HG03439 (cell line): ENCODE data around the gene IRS4.

Experiments used
- ATAC-seq: cut with Tn5 transposase; IDR thresholded peaks from one replicate; pipeline ENCODE4 v1.9.1; 2021; ENCODE audit warnings: mild to moderate bottlenecking, moderate library complexity; ENCODE audit not compliant: unreplicated experiment

Gene IRS4

DNA sequence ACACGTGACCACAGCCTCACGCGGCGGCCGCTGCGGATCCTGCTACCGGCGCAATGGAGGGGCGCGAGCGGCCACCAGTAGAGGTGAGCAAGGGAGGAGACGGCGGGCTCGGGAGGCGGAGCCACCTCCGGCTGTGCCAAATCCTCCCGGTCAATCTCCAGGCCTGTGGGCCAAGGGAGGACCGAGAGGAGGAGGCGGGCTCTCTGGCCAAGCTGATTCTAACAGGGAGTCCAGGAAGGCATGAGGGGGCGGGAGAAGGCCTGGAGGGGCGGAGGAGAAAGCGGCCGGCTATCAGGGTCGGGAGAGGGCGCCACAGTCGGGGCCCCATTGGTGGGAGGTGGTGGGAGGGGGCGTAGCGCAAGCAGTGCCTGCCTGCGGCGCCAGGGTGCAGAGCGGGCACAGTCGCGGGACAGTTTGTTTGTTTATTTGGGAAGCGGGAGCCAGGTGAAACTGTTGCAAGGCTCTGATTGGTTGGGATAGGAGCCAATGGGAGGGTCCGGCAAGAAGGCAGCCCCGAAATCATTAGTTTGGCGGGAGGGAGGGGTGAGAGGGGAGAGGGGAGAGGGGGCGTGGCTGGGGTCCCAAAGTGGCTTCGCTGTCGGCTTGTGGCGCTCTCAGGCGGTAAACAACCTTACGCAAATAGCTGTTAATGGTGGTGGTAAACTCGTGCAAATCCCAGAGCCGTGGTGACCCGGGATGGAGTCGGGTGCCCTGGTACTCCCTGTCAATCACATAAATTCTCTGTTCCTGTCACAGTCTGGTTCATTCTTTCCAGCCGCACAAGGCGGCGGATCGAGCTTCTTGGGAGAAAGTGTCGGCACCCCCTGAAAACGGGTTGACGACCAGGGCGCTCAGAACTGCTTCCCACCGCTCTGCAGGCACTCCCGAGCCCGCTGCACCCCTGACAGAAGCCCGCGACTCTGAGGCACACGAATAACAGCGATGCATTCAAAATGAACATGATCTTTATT is at the start of gene IRS4:
IRS4 (minus strand) TSS at position 55 of the 971 bp plus-strand sequence.
- ATAC-seq = no peak

DNA sequence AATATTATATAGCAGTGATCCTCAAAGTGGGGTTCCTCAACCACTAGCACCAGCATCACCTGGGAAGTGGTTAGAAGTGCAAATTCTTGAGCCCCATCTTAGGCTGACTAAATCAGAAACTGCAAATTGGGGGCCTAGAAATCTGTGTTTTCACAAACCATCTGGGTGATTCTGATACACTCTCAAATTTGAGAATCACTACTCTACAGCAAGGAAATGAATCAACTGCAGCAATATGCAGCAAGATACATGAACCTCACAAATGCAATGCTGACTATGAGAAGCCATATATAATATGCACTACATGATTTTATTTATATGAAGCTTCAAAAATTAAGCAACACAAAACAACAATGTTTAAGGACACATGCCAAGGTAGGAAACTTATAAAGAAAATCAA is 36.2 kb upstream of the IRS4 start:
- no peak for ATAC-seq

DNA sequence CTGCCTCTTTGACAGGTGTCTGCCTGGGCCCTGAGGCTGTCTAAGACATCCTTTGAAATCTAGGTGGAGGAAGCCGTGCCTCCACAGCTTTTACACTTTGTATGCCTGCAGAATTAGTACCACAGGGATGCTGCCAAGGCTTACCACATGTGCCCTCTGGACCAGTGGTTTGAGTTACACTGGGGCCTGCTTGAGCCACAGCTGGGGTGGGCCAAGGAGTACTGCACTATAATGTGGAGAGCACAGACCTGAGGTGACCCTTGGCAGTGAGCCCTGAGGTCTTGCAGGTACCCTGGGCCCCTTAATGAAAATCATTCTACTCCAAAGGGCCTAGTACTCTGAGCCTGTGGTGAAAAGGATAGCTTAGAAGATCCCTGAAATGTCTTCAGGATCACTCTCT is 27.2 kb upstream of the IRS4 start:
- no peak for ATAC-seq

DNA sequence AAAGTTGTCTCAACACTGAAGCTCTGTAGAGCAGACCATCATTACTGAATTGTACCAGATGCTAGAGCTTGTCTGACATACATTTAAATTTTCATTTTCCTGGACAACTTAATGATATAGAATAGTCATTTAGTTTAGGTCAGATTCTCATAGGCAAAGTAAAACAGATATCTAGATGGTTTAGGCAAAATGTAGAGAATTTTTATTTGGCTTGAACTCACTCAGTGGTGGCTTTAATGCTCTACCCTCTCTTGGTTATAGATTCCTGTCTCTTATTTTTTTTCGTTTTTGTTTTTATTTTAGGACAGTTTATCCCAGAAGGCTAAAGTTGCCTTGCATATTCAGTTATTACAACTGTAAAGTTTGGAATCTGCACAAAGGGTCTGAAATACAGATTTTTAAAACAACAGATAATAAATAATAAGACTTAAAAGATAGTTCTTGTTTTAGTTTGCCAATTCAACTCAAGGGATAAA is 4.0 kb upstream of the IRS4 start:
- ATAC-seq = no peak

DNA sequence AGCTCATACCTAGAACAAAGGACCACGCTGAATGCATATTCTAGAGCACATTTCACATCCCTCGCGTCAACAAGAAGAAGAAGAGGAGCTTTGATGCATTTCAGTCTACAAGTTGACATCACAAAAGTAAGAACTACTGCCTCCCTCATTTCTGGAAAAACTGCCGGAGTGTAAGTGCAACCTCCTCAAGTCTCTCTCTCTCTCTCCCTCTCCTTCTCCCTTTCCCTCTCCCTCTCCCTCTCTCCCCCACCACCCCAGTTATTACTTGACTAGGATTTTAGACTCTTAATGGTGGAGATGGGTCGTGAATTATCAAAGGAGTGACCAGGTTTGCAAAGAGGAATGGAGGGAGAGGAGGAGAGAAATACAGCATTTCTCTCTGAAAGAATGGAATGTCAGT is 1.4 kb upstream of the IRS4 start:
- ATAC-seq = no peak

DNA sequence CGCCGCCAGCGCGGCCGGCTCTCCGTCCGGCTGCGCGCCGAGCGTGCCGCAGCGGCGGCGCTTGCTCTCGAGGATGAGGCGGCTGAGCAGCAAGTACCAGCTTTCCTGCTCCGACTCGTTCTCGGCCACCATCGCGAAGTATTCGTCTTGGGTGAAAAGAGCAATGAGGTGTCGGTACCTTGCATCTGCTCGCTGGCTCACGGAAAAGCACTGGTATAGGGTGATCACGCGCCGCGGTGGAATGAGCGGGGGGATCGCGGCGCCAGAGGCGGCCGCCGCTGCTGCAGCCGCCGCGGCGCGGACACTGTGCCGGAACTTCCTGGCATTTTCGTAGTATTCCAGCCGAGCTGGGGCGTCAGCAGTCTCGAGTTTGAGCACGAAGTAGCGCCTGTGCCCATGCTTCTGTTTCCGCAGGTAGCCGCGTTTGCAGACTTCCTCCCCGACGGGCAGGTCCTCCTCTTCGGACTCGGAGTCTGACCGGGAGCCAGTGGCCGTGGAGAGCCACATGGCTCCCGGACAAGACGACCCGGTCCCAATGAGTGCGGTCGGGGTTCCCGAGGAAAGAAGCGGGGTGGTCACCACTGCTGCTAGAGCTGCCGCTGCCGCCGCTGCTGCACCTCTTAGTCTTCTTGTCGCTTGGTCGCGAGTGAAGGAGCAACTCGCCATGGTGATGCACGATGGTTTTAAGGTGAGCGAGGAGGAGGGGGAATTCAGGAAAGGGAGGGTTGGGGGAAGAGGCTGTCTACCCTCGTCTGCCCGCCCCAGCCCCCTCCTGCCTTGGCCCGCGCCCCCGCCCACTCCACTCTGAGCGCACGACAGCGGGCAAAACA is 469 bp downstream of the IRS4 start:
- ATAC-seq = no peak

DNA sequence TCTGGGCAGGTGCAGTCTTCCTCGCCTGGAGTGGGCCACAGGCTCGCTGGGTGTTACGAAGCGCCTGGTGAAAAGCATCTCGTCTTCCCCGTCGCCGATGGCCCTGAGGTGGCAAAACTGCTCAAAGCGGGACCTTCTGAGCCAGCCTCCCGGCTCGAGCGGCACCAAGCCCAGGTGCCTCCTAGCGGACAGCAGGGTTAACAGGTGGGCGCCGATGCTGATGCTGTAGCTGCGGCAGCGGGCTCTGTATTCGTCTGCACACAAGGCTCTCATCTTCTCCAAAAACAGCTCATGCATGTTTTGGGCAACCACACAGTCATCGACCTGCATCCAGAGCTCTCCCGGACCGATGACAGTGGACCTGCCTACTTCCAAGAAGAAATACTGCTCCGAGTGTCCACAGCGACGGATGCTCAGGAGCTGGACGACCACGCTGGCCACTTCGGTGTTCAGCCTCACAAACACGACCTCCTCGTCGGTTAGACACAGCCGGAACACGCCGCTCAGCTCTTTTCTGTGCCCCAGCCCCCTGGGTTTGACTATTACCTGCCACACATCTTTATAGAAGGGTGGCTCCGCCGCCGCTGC is 1.2 kb downstream of the IRS4 start:
- ATAC-seq = no peak

DNA sequence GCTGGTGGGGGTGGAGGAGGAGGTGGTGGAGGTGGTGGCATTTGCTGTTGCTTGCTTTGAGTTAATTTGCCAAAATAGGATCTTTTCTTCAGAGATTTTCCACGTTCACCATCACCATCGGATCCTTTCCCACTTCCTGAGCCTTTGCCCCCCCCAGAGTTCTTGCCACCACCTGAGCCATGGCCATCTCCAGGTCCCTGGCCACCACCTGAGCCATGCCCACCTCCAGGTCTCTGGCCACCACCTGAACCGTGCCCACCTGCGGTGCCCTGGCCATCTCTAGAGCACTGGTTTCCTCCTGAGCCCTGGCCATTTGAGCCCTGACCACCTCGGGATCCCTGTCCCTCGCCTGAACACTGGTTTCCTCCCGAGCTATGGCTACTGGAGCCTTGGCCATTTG is 1.9 kb downstream of the IRS4 start:
- ATAC-seq = no peak

DNA sequence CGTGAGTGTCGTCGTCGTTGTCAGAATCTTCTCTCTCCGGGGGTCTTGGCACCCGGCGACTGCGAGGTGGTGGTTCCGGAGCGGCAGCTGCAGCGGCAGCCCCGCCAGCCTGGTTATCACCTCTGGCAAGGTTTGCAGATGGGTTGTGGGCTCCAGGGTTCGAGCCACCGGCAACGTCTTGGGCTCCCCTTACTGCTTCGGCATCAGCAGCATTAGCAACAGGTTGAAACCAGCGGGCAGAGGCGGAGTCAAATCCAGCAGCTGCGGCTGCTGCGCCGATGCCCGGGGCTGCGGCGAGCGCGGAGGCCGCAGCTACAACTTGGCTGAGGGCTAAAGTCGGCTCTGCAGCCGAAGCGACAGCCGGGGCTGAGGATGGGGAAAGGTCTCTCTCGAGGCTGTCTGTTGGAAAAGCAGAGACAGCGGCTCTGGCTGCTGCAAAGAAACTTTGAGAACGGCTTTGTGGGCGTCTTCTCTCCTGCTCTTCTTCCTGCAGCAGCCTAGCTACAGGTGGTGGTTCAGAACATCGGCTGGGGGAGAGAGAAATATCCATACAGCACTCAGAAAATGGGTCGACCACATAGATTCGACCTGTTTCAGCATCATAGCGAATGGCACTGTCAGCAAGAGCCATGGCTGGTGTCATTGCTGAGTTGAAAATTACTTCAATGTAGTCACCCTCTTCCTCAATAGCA is 3.6 kb downstream of the IRS4 start:
- no peak for ATAC-seq

DNA sequence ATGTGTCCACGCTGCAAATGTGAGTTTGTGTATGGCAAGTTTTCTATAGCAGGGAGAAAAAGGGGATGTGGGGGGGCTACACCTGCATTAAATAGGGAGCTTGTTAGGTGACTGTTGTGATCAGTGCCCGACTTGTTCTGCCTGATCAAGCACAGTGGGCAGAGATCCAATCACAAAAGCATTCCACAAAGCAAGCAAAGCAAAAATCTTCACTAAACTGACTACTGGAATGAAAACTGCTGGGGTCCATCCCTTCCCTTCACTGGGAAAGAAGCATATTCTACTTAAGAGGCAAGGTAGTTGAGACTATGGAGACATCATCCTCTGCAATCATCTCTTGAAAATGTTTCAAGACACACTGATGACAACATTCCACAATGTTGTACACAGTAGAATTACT is 5.2 kb downstream of the IRS4 start:
- ATAC-seq = no peak

DNA sequence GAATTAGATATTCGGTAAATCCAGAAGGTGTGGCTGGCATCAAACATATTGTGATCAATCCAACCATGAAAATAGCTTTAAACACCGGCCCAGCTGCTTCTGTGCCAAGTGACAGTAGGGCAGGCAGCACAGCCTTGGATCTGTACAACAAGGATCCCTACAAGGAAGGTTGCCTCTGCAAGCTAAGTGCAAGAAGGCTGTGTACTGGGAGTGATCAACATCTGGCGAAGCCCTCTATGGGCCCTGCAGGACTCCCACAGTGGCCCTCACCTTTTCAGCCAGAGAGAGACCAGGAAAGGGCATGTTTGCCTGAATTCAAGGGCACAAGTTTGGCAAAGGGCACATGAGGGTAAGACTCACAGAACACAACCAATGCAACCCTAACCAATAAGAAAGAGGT is 9.6 kb downstream of the IRS4 start:
- ATAC-seq = no peak

DNA sequence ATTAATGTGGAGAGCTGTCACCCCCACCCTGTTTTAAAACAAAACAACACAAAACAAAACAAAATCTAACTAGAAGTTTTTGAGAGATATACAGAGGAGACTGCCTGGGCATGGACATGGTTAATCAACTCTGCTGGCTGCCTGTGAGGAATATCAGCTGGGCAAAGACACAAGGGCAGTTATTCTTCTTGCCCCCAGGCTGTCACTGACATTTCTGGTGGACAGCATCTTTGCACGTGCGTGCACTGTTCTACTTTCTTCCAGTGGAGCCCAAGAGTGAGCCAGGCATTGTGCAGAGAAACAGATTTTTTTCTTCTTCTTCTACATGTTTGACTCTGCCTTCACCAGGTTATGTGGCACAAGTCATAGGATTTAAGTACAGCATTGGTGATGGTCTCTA is 13.8 kb downstream of the IRS4 start:
- ATAC-seq = no peak

DNA sequence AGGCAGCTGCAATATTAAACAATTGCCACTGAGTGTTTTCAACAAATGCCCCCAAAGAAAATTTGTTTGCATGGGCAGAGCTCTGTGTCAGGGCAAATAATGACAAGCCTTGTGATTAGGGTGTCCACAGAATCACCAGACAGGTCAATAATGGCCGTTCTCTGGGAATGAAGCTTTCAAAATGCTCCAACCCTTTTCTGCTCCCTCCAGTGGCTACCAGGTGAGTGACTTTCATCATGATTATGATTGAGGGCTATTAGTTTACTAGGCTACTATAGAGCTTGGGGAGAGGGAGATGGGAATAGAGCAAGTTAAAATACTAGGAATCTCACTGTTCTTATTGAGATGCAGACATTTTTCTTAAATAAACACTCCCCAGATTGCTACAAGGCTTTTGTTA is 23.5 kb downstream of the IRS4 start:
- no peak for ATAC-seq

DNA sequence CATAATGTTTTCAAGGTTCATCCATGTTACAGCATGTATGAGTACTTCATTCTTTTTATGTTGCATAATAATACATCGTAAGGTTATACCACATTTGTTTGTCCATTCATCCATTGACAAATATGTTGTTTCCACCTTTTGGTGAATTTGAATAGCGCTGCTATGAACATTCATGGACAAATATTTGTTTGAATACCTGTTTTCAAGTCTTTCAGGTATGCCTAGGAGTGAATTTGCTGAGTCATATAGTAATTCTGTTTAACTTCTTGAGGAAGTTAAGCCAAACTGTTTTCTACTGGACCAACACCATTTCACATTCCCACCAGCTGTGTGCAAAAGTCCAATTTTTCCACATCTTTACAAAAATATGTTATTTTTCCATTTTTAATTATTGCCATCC is 31.5 kb downstream of the IRS4 start:
- no peak for ATAC-seq

DNA sequence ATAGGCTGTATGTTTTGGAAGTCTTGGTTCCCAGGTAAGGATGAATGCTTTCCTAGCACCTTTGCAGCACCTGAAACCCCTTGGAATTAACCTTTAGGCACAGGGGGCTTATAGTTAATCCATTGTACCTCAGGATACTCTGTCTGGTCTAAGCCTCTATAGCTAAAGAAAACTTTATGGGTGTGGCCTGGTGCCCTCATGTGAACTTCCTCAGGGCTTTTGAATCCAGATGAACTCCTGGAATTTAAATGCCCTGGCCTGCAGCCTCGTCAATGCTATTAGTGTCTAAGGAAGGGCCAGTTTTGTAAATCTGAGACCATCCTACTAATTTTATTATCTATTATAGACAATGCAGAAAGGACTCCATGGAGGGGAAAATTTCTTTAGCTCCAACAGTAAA is 33.8 kb downstream of the IRS4 start:
- no peak for ATAC-seq

DNA sequence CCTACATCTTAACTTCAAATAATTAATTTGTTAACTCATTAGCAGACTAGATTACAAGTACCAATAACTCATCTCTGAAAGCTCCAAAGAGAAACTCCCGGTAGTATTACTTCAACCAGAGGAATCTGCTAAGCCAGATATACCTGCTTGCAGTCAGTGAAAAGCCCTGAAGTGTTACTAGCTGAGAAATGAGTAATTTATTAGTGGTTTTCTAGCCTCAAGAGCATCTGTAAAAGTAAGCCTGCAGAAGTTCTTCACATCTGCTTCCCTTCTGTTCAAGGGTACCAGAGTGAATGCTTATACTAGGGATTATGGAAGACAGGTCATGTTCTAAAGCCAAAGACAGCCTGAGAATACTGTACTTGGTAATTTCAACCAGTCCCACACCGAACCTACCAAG is 34.7 kb downstream of the IRS4 start:
- ATAC-seq = no peak

DNA sequence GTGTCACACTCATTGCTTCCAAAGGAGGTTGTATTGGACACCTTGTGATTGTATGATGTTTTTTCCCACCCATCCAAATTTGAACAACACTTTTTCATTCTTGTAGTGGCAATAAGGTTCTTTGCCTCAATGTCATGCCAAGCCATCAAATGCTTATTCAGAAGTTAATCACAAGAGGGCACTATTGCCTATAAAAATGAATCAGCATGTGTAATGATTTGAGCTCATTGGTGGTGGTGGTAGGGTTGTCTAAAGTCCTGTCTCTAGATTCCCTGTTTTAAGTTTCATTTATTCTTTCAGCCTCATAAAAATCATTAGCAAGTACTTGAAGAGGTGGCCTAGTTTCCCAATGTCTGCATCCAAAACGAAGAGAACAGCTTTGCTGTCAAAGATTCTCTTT is 37.0 kb downstream of the IRS4 start:
- ATAC-seq = no peak

DNA sequence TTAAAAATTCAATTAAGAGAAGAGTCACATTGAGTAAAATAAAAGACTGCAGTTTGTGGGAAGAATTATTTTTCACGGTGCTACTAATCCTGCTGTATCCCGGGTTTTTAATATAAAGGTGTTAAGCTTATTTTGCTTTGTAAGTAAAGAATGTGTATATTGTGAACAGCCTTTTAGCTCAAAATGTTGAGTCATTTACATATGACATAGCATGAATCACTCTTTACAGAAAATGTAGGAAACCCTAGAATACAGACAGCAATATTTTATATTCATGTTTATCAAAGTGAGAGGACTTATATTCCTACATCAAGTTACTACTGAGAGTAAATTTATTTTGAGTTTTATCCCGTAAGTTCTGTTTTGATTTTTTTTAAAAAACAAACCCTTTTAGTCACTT is 39.7 kb downstream of the IRS4 start:
- no peak for ATAC-seq
